ENCODE results near the gene WDR93. TPM values are rescaled to one million over a fixed set of nuclear protein-coding genes. Genes with fewer than 3 reads are reported as not detected.

Gene WDR93
- total RNA-seq, 1 experiment from 2014 or later: 0.16 TPM

DNA sequence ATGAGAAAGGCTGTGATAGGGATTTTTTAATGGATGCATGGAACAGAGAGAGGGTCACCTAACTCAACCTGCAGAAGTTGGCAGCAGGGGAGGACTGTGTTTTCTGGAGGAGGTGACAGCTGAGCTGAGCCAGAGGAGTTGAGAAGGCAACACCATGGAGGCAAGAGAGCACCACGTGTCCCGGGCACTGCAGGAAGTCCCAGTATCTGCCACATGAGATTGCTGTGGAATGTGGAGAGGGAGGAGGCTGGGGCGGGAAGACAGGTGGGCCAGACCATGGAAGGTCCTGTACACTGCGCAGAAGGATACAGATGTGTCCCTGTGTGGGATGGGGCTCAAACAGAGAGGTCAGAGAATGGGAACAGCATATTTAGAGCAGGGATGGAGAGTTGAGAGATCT, 45.2 kb downstream of the WDR93 start:
- no peak overlapping the region for H3K27ac Mint-ChIP-seq (ENCODE audit: unreplicated experiment)
- CTCF ChIA-PET: no interaction called here
- Histone ChIP-seq H3K27me3 (replicated peaks; ENCODE audit: control insufficient read depth, insufficient read depth, low read length) (no peaks in the 10 kb centered on the region; the same call in 1 of the 2 replicates), H3K4me3 (ENCODE audit: low read depth, low read length) (no peak overlapping the region), H3K36me3 (ENCODE audit: control insufficient read depth, insufficient read depth, low read length) (no peaks in the 10 kb centered on the region), H3K4me1 (no peaks in the 10 kb centered on the region), H3K9me3 (no peaks in the 10 kb centered on the region)
- no peaks in the 10 kb centered on the region for H3K4me1 Mint-ChIP-seq (ENCODE audit: low read depth, unreplicated experiment)
- H3K36me3 Mint-ChIP-seq (ENCODE audit: insufficient read depth, unreplicated experiment): no peaks in the 10 kb centered on the region
- POLR2A ChIA-PET: no interaction called here
- DNase-seq: no peak
- peaks cover 13% of the 10 kb centered on the region for H3K27me3 Mint-ChIP-seq (ENCODE audit: insufficient read depth, unreplicated experiment)
- no peaks in the 10 kb centered on the region for H3K9me3 Mint-ChIP-seq (ENCODE audit: unreplicated experiment)
- H3K4me3 Mint-ChIP-seq (ENCODE audit: unreplicated experiment): no peak overlapping the region
- intact Hi-C loops (cut with micrococcal nuclease; ENCODE audit: unreplicated experiment): no loop called here
- TF ChIP-seq, protein P1, sequence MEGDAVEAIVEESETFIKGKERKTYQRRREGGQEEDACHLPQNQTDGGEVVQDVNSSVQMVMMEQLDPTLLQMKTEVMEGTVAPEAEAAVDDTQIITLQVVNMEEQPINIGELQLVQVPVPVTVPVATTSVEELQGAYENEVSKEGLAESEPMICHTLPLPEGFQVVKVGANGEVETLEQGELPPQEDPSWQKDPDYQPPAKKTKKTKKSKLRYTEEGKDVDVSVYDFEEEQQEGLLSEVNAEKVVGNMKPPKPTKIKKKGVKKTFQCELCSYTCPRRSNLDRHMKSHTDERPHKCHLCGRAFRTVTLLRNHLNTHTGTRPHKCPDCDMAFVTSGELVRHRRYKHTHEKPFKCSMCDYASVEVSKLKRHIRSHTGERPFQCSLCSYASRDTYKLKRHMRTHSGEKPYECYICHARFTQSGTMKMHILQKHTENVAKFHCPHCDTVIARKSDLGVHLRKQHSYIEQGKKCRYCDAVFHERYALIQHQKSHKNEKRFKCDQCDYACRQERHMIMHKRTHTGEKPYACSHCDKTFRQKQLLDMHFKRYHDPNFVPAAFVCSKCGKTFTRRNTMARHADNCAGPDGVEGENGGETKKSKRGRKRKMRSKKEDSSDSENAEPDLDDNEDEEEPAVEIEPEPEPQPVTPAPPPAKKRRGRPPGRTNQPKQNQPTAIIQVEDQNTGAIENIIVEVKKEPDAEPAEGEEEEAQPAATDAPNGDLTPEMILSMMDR (IDR thresholded peaks at IDR 0.05; ENCODE audit: insufficient read depth in 1 of 2, low read depth in 1 of 2, low read length in 1 of 2, severe bottlenecking in 1 of 2, unreplicated experiment in 1 of 2): no peak
- BruUV-seq (replicated peaks): no TSS peak

GRCh38 chr15:89740137-89740536, 49.5 kb downstream of the WDR93 start:
- Histone ChIP-seq H3K4me1 (no peaks in the 10 kb centered on the region), H3K9me3 (no peaks in the 10 kb centered on the region), H3K4me3 (ENCODE audit: low read depth, low read length) (no peak overlapping the region), H3K27me3 (replicated peaks; ENCODE audit: control insufficient read depth, insufficient read depth, low read length) (no peaks in the 10 kb centered on the region; the same call in 1 of the 2 replicates), H3K36me3 (ENCODE audit: control insufficient read depth, insufficient read depth, low read length) (no peaks in the 10 kb centered on the region)
- TF ChIP-seq, protein P1 (IDR thresholded peaks at IDR 0.05; ENCODE audit: insufficient read depth in 1 of 2, low read depth in 1 of 2, low read length in 1 of 2, severe bottlenecking in 1 of 2, unreplicated experiment in 1 of 2): peak; percentile 77 to 84
- CTCF ChIA-PET: interaction anchor here (0.5 to 2.1 kb wide), 13 partner anchors 8 to 493 kb away, joined by 3 to 42 read pairs (median 3); partner anchors contain the start of gene MESP1
- Mint-ChIP-seq H3K9me3 (ENCODE audit: unreplicated experiment) (no peaks in the 10 kb centered on the region), H3K4me3 (ENCODE audit: unreplicated experiment) (peak overlapping the region; percentile 50), H3K4me1 (ENCODE audit: low read depth, unreplicated experiment) (no peaks in the 10 kb centered on the region), H3K27ac (ENCODE audit: unreplicated experiment) (no peak overlapping the region), H3K27me3 (ENCODE audit: insufficient read depth, unreplicated experiment) (peaks cover 8% of the 10 kb centered on the region), H3K36me3 (ENCODE audit: insufficient read depth, unreplicated experiment) (no peaks in the 10 kb centered on the region)
- intact Hi-C loops (cut with micrococcal nuclease; ENCODE audit: unreplicated experiment): loop anchor here (1.0 to 5.0 kb wide), 4 partner anchors 20 to 347 kb away; no protein-coding TSS in a partner anchor
- peak; percentile 76 to 81 for DNase-seq
- POLR2A ChIA-PET: interaction anchor here (0.6 kb wide), 2 partner anchors 10 to 494 kb away, joined by 3 read pairs; partner anchors contain the start of genes CIB1 and GDPGP1
- BruUV-seq (replicated peaks): no TSS peak

DNA sequence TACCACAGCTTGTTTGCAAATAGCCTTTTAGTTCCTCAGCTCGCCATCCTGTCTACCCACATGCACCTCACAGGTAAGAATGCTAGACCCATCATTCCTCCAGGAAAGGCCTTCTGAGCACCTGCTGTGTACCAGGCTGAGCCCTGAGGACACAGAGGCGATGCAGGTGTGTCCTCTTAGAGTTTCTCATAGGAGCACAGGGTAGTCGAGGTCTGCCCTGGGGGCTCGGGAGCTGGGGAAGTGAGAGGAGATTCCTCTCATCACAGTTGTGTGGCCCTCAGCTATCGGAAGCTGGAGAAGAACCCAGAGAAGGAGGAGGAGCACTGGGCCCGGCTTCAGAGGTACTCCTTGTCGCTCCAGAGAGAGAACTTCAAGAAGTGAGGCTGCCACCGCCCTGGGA, 52.4 kb downstream of the WDR93 start:
- CTCF ChIA-PET: interaction anchor here (1.3 kb wide), 1 partner anchor 132 kb away, joined by 3 read pairs; no protein-coding TSS in a partner anchor
- Histone ChIP-seq H3K4me3 (ENCODE audit: low read depth, low read length) (no peak overlapping the region), H3K36me3 (ENCODE audit: control insufficient read depth, insufficient read depth, low read length) (no peaks in the 10 kb centered on the region), H3K9me3 (no peaks in the 10 kb centered on the region), H3K27me3 (replicated peaks; ENCODE audit: control insufficient read depth, insufficient read depth, low read length) (no peaks in the 10 kb centered on the region), H3K4me1 (no peaks in the 10 kb centered on the region)
- Mint-ChIP-seq H3K4me1 (ENCODE audit: low read depth, unreplicated experiment) (no peaks in the 10 kb centered on the region), H3K4me3 (ENCODE audit: unreplicated experiment) (no peak overlapping the region), H3K36me3 (ENCODE audit: insufficient read depth, unreplicated experiment) (no peaks in the 10 kb centered on the region), H3K27ac (ENCODE audit: unreplicated experiment) (no peak overlapping the region), H3K9me3 (ENCODE audit: unreplicated experiment) (no peaks in the 10 kb centered on the region), H3K27me3 (ENCODE audit: insufficient read depth, unreplicated experiment) (peaks cover 3% of the 10 kb centered on the region)
- no TSS peak for BruUV-seq (replicated peaks)
- no peak for DNase-seq
- POLR2A ChIA-PET: no interaction called here
- intact Hi-C loops (cut with micrococcal nuclease; ENCODE audit: unreplicated experiment): loop anchor here (5.0 kb wide), 1 partner anchor 344 kb away; no protein-coding TSS in a partner anchor
- TF ChIP-seq, protein P1 (IDR thresholded peaks at IDR 0.05; ENCODE audit: insufficient read depth in 1 of 2, low read depth in 1 of 2, low read length in 1 of 2, severe bottlenecking in 1 of 2, unreplicated experiment in 1 of 2): no peak

Data from Caco-2 (cell line).